ENCODE measurements around the gene POPDC3. TPM values are rescaled to one million over a fixed set of nuclear protein-coding genes. Genes with fewer than 3 reads are reported as not detected.

Gene POPDC3
- total RNA-seq, 2 donors from 2014 or later = 0.24 TPM; not detected in 1

DNA sequence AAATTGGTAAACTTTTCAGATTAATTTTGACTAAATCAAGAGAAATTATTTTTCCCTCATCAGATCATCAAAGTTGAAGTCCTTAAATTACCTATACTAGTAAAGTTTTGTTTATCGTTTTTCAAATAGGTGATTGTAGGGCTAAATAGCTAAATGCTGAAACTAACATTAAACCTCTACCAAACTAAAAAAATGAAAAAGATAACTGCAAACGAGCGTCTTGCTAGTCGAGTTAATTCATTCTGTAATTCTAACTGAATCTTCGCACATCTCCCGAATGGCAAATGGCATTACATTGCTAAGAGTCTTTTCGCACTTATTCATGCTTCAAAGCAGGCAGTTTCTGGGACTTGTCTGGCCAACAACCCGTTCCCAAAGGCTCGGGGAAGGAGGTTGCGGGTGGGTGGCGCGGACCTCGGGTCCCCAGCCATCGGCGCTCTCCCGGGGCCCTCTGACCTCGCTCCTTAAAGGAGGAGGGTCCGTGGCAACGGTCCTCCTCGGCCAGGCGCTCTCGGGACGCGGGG, 43.8 kb downstream of the POPDC3 start:
- Histone ChIP-seq H3K4me1 (peaks cover 4% of the 10 kb centered on the region), H3K36me3 (no peaks in the 10 kb centered on the region), H3K9ac (ENCODE audit: low read depth in 2 of 2, low read length in 2 of 2) (peak overlapping the region in 1 of 2 donors; percentile 77), H3K9me3 (no peaks in the 10 kb centered on the region), H3K27ac (peak overlapping the region; percentile 74), H3K4me3 (peak overlapping the region; percentile 66), H3K27me3 (peaks cover 20% of the 10 kb centered on the region)
- TF ChIP-seq, protein P1, sequence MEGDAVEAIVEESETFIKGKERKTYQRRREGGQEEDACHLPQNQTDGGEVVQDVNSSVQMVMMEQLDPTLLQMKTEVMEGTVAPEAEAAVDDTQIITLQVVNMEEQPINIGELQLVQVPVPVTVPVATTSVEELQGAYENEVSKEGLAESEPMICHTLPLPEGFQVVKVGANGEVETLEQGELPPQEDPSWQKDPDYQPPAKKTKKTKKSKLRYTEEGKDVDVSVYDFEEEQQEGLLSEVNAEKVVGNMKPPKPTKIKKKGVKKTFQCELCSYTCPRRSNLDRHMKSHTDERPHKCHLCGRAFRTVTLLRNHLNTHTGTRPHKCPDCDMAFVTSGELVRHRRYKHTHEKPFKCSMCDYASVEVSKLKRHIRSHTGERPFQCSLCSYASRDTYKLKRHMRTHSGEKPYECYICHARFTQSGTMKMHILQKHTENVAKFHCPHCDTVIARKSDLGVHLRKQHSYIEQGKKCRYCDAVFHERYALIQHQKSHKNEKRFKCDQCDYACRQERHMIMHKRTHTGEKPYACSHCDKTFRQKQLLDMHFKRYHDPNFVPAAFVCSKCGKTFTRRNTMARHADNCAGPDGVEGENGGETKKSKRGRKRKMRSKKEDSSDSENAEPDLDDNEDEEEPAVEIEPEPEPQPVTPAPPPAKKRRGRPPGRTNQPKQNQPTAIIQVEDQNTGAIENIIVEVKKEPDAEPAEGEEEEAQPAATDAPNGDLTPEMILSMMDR (IDR thresholded peaks at IDR 0.05) = no peak
- no peak for DNase-seq
- intact Hi-C loops (cut with DNase I) = no loop called here

DNA sequence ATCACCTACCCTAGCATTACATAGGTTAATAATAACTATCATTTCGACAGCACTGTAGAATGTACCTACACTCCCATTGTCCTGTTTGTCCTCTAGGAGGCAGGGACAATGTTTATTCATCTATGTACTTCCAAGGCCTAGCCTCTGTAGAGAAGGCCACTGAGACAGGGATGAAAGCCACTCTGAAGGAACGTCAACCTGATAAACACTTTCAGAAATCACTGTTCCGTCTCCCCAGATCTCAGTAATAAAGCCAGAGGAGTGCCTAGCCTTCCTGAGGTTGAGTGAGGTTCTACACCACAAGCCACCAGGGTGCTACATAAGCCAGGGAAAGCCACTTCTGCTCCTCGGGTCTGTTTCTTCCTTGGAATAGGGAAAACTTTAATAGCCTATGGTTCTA, 44.8 kb downstream of the POPDC3 start:
- Histone ChIP-seq H3K36me3 (no peaks in the 10 kb centered on the region), H3K27ac (no peak overlapping the region), H3K9me3 (no peaks in the 10 kb centered on the region), H3K27me3 (peaks cover 20% of the 10 kb centered on the region), H3K4me1 (peaks cover 4% of the 10 kb centered on the region), H3K9ac (ENCODE audit: low read depth in 2 of 2, low read length in 2 of 2) (no peak overlapping the region), H3K4me3 (no peak overlapping the region)
- TF ChIP-seq, protein P1 (IDR thresholded peaks at IDR 0.05) = no peak
- intact Hi-C loops (cut with DNase I) = no loop called here
- no peak for DNase-seq

- Histone ChIP-seq H3K27me3 (no peaks in the 10 kb centered on the region), H3K9me3 (no peaks in the 10 kb centered on the region), H3K4me3 (no peak overlapping the region), H3K27ac (no peak overlapping the region), H3K36me3 (no peaks in the 10 kb centered on the region), H3K9ac (ENCODE audit: low read depth in 2 of 2, low read length in 2 of 2) (no peak overlapping the region), H3K4me1 (no peaks in the 10 kb centered on the region)
- TF ChIP-seq, protein P1 (IDR thresholded peaks at IDR 0.05) = no peak
- intact Hi-C loops (cut with DNase I) = no loop called here
- DNase-seq = no peak
Measured at GRCh38 chr6:105122717-105123116, 57.1 kb downstream of the POPDC3 start.

DNA sequence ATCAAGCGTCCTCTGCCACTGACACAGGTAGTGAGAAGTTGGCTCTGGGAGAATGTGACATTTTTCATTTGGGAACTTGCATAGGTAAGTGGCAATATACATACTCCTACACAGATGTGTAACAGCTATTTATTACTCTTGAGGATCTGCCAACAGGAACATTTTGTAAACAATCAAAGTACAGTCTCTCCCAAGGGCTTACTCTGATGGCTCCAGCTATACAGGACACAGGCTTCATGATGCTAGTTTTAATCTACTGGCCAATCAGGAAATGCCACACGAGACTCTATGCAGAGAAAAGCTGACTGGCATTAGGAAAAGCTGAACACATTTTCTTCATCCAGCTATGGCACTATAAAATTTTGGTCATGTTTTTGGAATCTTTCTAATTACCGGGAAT, 57.8 kb downstream of the POPDC3 start:
- DNase-seq = no peak
- Histone ChIP-seq H3K4me3 (no peak overlapping the region), H3K9ac (ENCODE audit: low read depth in 2 of 2, low read length in 2 of 2) (no peak overlapping the region), H3K4me1 (no peaks in the 10 kb centered on the region), H3K9me3 (no peaks in the 10 kb centered on the region), H3K27ac (no peak overlapping the region), H3K36me3 (no peaks in the 10 kb centered on the region), H3K27me3 (no peaks in the 10 kb centered on the region)
- TF ChIP-seq, protein P1 (IDR thresholded peaks at IDR 0.05) = no peak
- intact Hi-C loops (cut with DNase I) = no loop called here

DNA sequence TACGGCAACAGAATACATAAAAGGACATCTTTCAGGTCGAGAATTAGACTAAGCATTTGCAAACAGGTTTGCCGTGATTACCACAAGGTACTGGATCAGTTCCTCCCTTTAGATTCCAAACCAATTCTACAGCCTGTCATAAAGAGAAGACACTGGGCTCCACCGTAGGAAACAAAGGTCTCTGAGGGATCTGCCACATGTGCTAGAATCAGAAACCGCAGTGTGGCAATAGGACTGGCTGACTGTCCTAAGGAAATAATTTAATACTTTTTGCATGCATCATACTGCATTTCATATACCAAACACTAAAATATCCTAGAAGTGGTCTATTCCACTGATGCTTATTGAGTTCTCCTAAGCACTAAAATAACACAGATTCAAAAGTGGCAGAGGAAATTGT, 59.2 kb downstream of the POPDC3 start:
- no peaks in the 10 kb centered on the region for H3K36me3 ChIP-seq
- intact Hi-C loops (cut with DNase I) = no loop called here

More for the DNA sequence above, 59.2 kb downstream of the POPDC3 start:
- no peaks in the 10 kb centered on the region for H3K9me3 ChIP-seq
- TF ChIP-seq, protein P1 (IDR thresholded peaks at IDR 0.05) = no peak
- no peak for DNase-seq
- H3K27me3 ChIP-seq = no peaks in the 10 kb centered on the region
- H3K27ac ChIP-seq = no peak overlapping the region
- no peak overlapping the region for H3K4me3 ChIP-seq
- H3K4me1 ChIP-seq = no peaks in the 10 kb centered on the region
- no peak overlapping the region for H3K9ac ChIP-seq (ENCODE audit: low read depth in 2 of 2, low read length in 2 of 2)

All from colonic mucosa (tissue), 4 donors.